A549 (cell line): ENCODE results near the gene LAMTOR2. TPM values are rescaled to one million over a fixed set of nuclear protein-coding genes. Genes with fewer than 3 reads are reported as not detected.

Experiments used
- ATAC-seq, 2 experiments: fragments of 200-7000 bp in 1 of 2; fragments of >200 bp in 1 of 2; cut with Nextera tagmentation in 1 of 2; cut with Tn5 transposase in 1 of 2; 3 replicates each; pipeline versions ENCODE4 v1.8.0 to v1.9.1; 2018 to 2020; ENCODE audit warnings: mild to moderate bottlenecking in 1 of 2, moderate library complexity in 1 of 2
- CTCF ChIA-PET: fragments of 300-600 bp; sonication (Branson Sonifier 250); formaldehyde crosslinking; extraction: SDS; loops from one replicate; lab custom pipeline; 2021; ENCODE audit warnings: antibody characterized with exemption, inconsistent platforms; lab: Yijun Ruan, JAX
- POLR2A ChIA-PET: fragments of 350-600 bp; formaldehyde crosslinking; extraction: SDS; loops from one replicate; lab custom pipeline; 2021; ENCODE audit warnings: antibody characterized with exemption, inconsistent platforms; lab: Yijun Ruan, JAX
- DNase-seq, 2 experiments: peaks; one replicate each; pipeline versions ENCODE4 v3.0.0 to v3.0.0-alpha.2; 2011 to 2016; ENCODE audit warnings: low read depth in 1 of 2, low spot score in 1 of 2
- FAIRE-seq: peaks from 2 replicates; lab custom pipeline; 2011; peaks lifted over from hg19 to GRCh38; lab: Jason Lieb, UNC
- H3K27ac ChIP-seq, 2 experiments: fragments of >200 bp; sonication (Bioruptor Twin); formaldehyde crosslinking; 3 replicates each; pipeline ENCODE4 v1.5.1; 2016 to 2017
- H3K4me1 ChIP-seq: fragments of >200 bp; sonication (Bioruptor Twin); formaldehyde crosslinking; 3 replicates; pipeline ENCODE4 v1.6.1; 2016
- H3K4me2 ChIP-seq: fragments of >200 bp; sonication (Bioruptor Twin); formaldehyde crosslinking; 3 replicates; pipeline ENCODE4 v1.6.1; 2016
- H3K4me3 ChIP-seq: fragments of >200 bp; sonication (Bioruptor Twin); formaldehyde crosslinking; 3 replicates; pipeline ENCODE4 v1.5.1; 2016
- H3K9me3 ChIP-seq: fragments of >200 bp; sonication (Bioruptor Twin); formaldehyde crosslinking; 3 replicates; pipeline ENCODE4 v1.6.1; 2016
- BCL3 ChIP-seq: fragments of >200 bp; sonication (Bioruptor Twin); formaldehyde crosslinking; IDR thresholded peaks from 3 replicates; pipeline ENCODE4 v1.6.1; 2016
- EP300 ChIP-seq, 2 experiments: fragments of >200 bp; sonication (Bioruptor Twin); formaldehyde crosslinking; IDR thresholded peaks; 2 replicates in 1 of 2; 3 replicates in 1 of 2; pipeline ENCODE4 v1.6.1; 2016 to 2017
- HDAC2 ChIP-seq: fragments of 200-600 bp; sonication (generic); IDR thresholded peaks from 2 replicates; pipeline ENCODE4 v1.6.1; 2016
- HEYL ChIP-seq: fragments of 250-450 bp; sonication (Bioruptor Pico); IDR thresholded peaks from 2 replicates; pipeline ENCODE4 v1.8.0; 2021; ENCODE audit warnings: mild to moderate bottlenecking, moderate library complexity
- HMGXB4 ChIP-seq: fragments of 250-450 bp; sonication (Bioruptor Pico); IDR thresholded peaks from 2 replicates; pipeline ENCODE4 v1.5.0; 2021; ENCODE audit warnings: mild to moderate bottlenecking, moderate library complexity, borderline replicate concordance
- HOXB13 ChIP-seq: fragments of 250-450 bp; sonication (Bioruptor Pico); IDR thresholded peaks from 2 replicates; pipeline ENCODE4 v1.5.0; 2020; ENCODE audit warnings: low read depth, mild to moderate bottlenecking, moderate library complexity
- JUNB ChIP-seq: fragments of >200 bp; sonication (Bioruptor Twin); formaldehyde crosslinking; IDR thresholded peaks from 2 replicates; pipeline ENCODE4 v1.6.1; 2016
- MAFK ChIP-seq: fragments of 450-650 bp; IDR thresholded peaks from 2 replicates; pipeline ENCODE4 v1.6.1; 2014; ENCODE audit not compliant: partially characterized antibody
- NFE2L2 ChIP-seq: fragments of 150-350 bp; conservative IDR thresholded peaks from 2 replicates; pipeline ENCODE4 v1.6.1; 2014; ENCODE audit warnings: low read length
- RARB ChIP-seq: fragments of 250-450 bp; sonication (Bioruptor Pico); IDR thresholded peaks from 2 replicates; pipeline ENCODE4 v1.8.0; 2021; ENCODE audit warnings: mild to moderate bottlenecking, moderate library complexity
- ZC3H11A ChIP-seq: fragments of 450-650 bp; IDR thresholded peaks from 2 replicates; pipeline ENCODE4 v1.6.1; 2014; ENCODE audit warnings: antibody characterized with exemption, mild to moderate bottlenecking
- ZFP36 ChIP-seq: fragments of 450-650 bp; IDR thresholded peaks from 2 replicates; pipeline ENCODE4 v1.6.1; 2014; ENCODE audit warnings: borderline replicate concordance; ENCODE audit not compliant: partially characterized antibody
- WGBS: methylation state at CpG from one replicate; pipeline ENCODE4 v1.1.6; 2017; ENCODE audit errors: missing lambda C conversion rate; 5-methylcytosine and 5-hydroxymethylcytosine counted together
- polyA plus RNA-seq, 4 experiments: library from polyadenylated mRNA; depleted of rRNA in 3 of 4; stranded (reverse); fragments of >200 nt; fragmentation: RNase III in 1 of 4; extraction: RNeasy Plus Mini Kit Qiagen cat#74134 plus additional on column Dnase treatment in 1 of 4; gene quantifications; 2 replicates in 3 of 4; 3 replicates in 1 of 4; pipeline ENCODE4 v1.2.3, GENCODE V29; 2011 to 2017
- TF ChIP-seq, protein P1 (sequence below): fragments of 200-600 bp; sonication (generic); IDR thresholded peaks from 2 replicates; pipeline ENCODE4 v1.6.1; 2016; ENCODE audit warnings: antibody characterized with exemption, mild to moderate bottlenecking, moderate library complexity
- TF ChIP-seq, protein P2 (sequence below): fragments of 250-450 bp; sonication (Bioruptor Pico); IDR thresholded peaks from 2 replicates; pipeline ENCODE4 v1.5.0; 2020; ENCODE audit warnings: low read depth, mild to moderate bottlenecking, moderate library complexity
- TF ChIP-seq, protein P3 (sequence below): fragments of >200 bp; sonication (Bioruptor Twin); formaldehyde crosslinking; IDR thresholded peaks from 2 replicates; pipeline ENCODE4 v1.6.1; 2016

Gene LAMTOR2
- polyA plus RNA-seq, 2 of the 4 experiments (the other 2 are of a cell fraction) = 63.0 to 171 TPM

DNA sequence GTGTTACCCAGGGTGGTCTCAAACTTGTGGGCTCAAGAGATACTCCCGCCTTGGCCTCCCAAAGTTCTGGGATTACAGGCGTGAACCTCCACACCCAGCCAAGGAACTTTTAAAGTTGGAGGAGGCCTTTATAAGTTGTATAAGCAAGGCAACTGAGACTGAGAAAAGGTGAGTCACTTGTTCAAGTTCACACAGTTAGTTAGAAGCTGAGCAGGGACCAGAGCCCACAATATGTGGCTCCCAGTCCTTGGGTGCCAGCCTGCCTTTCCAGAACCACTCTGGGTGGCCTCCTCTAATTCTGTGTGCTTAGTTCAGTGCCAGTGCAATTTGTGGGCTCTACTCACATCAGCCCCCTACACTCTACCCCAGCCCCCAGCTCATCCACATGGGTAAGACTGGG, 10.0 kb downstream of the LAMTOR2 start (continued):
- TF ChIP-seq BCL3 (no peak), HMGXB4 (CRISPR knock-in tag) (no peak)
- TF ChIP-seq, protein P1, sequence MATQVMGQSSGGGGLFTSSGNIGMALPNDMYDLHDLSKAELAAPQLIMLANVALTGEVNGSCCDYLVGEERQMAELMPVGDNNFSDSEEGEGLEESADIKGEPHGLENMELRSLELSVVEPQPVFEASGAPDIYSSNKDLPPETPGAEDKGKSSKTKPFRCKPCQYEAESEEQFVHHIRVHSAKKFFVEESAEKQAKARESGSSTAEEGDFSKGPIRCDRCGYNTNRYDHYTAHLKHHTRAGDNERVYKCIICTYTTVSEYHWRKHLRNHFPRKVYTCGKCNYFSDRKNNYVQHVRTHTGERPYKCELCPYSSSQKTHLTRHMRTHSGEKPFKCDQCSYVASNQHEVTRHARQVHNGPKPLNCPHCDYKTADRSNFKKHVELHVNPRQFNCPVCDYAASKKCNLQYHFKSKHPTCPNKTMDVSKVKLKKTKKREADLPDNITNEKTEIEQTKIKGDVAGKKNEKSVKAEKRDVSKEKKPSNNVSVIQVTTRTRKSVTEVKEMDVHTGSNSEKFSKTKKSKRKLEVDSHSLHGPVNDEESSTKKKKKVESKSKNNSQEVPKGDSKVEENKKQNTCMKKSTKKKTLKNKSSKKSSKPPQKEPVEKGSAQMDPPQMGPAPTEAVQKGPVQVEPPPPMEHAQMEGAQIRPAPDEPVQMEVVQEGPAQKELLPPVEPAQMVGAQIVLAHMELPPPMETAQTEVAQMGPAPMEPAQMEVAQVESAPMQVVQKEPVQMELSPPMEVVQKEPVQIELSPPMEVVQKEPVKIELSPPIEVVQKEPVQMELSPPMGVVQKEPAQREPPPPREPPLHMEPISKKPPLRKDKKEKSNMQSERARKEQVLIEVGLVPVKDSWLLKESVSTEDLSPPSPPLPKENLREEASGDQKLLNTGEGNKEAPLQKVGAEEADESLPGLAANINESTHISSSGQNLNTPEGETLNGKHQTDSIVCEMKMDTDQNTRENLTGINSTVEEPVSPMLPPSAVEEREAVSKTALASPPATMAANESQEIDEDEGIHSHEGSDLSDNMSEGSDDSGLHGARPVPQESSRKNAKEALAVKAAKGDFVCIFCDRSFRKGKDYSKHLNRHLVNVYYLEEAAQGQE = no peak

GRCh38 chr1:156065212-156065611, 10.6 kb downstream of the LAMTOR2 start:
- Histone ChIP-seq H3K9me3 (no peaks in the 10 kb centered on the region), H3K4me3 (no peak overlapping the region), H3K4me2 (no peak overlapping the region), H3K27ac (no peak overlapping the region), H3K4me1 (no peaks in the 10 kb centered on the region; the same call in 2 of the 3 replicates)
- ATAC-seq (no peak), DNase-seq (no peak), FAIRE-seq (no peak)
- TF ChIP-seq, protein P2, sequence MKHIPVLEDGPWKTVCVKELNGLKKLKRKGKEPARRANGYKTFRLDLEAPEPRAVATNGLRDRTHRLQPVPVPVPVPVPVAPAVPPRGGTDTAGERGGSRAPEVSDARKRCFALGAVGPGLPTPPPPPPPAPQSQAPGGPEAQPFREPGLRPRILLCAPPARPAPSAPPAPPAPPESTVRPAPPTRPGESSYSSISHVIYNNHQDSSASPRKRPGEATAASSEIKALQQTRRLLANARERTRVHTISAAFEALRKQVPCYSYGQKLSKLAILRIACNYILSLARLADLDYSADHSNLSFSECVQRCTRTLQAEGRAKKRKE (CRISPR knock-in tag) = no peak
- TF ChIP-seq HOXB13 = no peak
- TF ChIP-seq HEYL (CRISPR knock-in tag) = no peak
- TF ChIP-seq, protein P1 = no peak
- no peak for TF ChIP-seq ZFP36
- TF ChIP-seq MAFK = no peak
- TF ChIP-seq HDAC2 = no peak
- no peak for TF ChIP-seq ZC3H11A
- no peak for TF ChIP-seq RARB (CRISPR knock-in tag)
- TF ChIP-seq JUNB = no peak
- no peak for TF ChIP-seq EP300 (IDR thresholded peaks at IDR 0.05)
- TF ChIP-seq, protein P3, sequence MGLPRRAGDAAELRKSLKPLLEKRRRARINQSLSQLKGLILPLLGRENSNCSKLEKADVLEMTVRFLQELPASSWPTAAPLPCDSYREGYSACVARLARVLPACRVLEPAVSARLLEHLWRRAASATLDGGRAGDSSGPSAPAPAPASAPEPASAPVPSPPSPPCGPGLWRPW = no peak
- TF ChIP-seq NFE2L2 = no peak
- POLR2A ChIA-PET = no interaction called here
- CTCF ChIA-PET = interaction anchor here (0.6 to 4.1 kb wide), 20 partner anchors 8 to 161 kb away, joined by 3 to 33 read pairs (median 8); partner anchors contain the start of gene KHDC4
- 85% methylated on average over 3 of the region's 3 CpGs for WGBS
